H1 (cell line): ENCODE data around the gene ZNF652. TPM values are rescaled to one million over a fixed set of nuclear protein-coding genes. Genes with fewer than 3 reads are reported as not detected.

Experiments used
- CTCF ChIA-PET: fragments of 300-600 bp; sonication (Branson Sonifier 250); formaldehyde crosslinking; loops from one replicate; lab custom pipeline; 2021; ENCODE audit not compliant: partially characterized antibody; lab: Charles Lee
- POLR2A ChIA-PET: fragments of 300-600 bp; sonication (Branson Sonifier 250); formaldehyde crosslinking; loops from one replicate; lab custom pipeline; 2021; ENCODE audit warnings: inconsistent platforms; ENCODE audit not compliant: partially characterized antibody; lab: Charles Lee
- DNase-seq, 2 experiments: peaks; one replicate each; pipeline versions ENCODE4 v3.0.0 to v3.0.0-alpha.2; 2010 to 2022; ENCODE audit warnings: low spot score in 2 of 2, low read depth in 1 of 2, mixed read lengths in 1 of 2
- FAIRE-seq: peaks from 2 replicates; lab custom pipeline; 2011; peaks lifted over from hg19 to GRCh38; lab: Jason Lieb, UNC
- H2AFZ ChIP-seq: 2 replicates; pipeline ENCODE4 v1.8.1; 2012; ENCODE audit warnings: low read length, inconsistent platforms
- H2AK5ac ChIP-seq: 2 replicates; pipeline ENCODE4 v1.6.1; 2013; ENCODE audit warnings: low read depth, low read length
- H2BK120ac ChIP-seq: replicated peaks from 2 replicates; pipeline ENCODE3; 2013; ENCODE audit warnings: low read depth, low read length, inconsistent platforms
- H2BK12ac ChIP-seq: 2 replicates; pipeline ENCODE4 v1.6.1; 2013; ENCODE audit warnings: low read depth, low read length
- H2BK15ac ChIP-seq: 2 replicates; pipeline ENCODE4 v1.6.1; 2013; ENCODE audit warnings: low read length
- H2BK20ac ChIP-seq: 2 replicates; pipeline ENCODE4 v1.6.1; 2013; ENCODE audit warnings: low read length
- H2BK5ac ChIP-seq: 2 replicates; pipeline ENCODE4 v1.6.1; 2013; ENCODE audit warnings: low read depth, low read length
- H3K14ac ChIP-seq: 2 replicates; pipeline ENCODE4 v1.6.1; 2013; ENCODE audit warnings: inconsistent platforms; ENCODE audit not compliant: insufficient read length
- H3K18ac ChIP-seq: 2 replicates; pipeline ENCODE4 v1.6.1; 2013; ENCODE audit warnings: low read length; ENCODE audit errors: extremely low read depth
- H3K23ac ChIP-seq: 2 replicates; pipeline ENCODE4 v1.6.1; 2013; ENCODE audit warnings: inconsistent platforms; ENCODE audit not compliant: insufficient read length
- H3K23me2 ChIP-seq: 2 replicates; pipeline ENCODE4 v1.6.1; 2013; ENCODE audit warnings: low read depth, low read length
- H3K27ac ChIP-seq: 2 replicates; pipeline ENCODE4 v1.6.1; 2011; ENCODE audit warnings: low read depth, low read length, inconsistent platforms
- H3K27me3 ChIP-seq, 4 experiments: replicated peaks in 1 of 4; 1 replicate in 1 of 4; 2 replicates in 3 of 4; pipeline versions ENCODE4 v1.6.1 to v1.8.1; 2011 to 2013; ENCODE audit warnings: low read length in 3 of 4, mild to moderate bottlenecking in 3 of 4, inconsistent platforms in 2 of 4, mixed read lengths in 2 of 4, moderate library complexity in 1 of 4; ENCODE audit not compliant: control insufficient read depth in 3 of 4, insufficient read depth in 3 of 4; ENCODE audit errors: extremely low read depth in 1 of 4
- H3K36me3 ChIP-seq, 4 experiments: 2 replicates each; pipeline versions ENCODE4 v1.6.1 to v1.8.1; 2011 to 2013; ENCODE audit warnings: mild to moderate bottlenecking in 4 of 4, low read length in 3 of 4, moderate library complexity in 2 of 4, control low read depth in 1 of 4, inconsistent platforms in 1 of 4; ENCODE audit not compliant: insufficient read depth in 4 of 4, control insufficient read depth in 2 of 4
- H3K4ac ChIP-seq: replicated peaks from 2 replicates; pipeline ENCODE3; 2013; ENCODE audit warnings: low read length, low read depth, mixed read lengths, inconsistent platforms; ENCODE audit not compliant: insufficient read length
- H3K4me1 ChIP-seq, 4 experiments: replicated peaks in 1 of 4; 1 replicate in 1 of 4; 2 replicates in 3 of 4; pipeline versions ENCODE4 v1.6.1 to v1.8.1; 2011 to 2013; ENCODE audit warnings: low read length in 3 of 4, inconsistent platforms in 2 of 4, mixed read lengths in 1 of 4; ENCODE audit not compliant: insufficient read depth in 4 of 4, control insufficient read depth in 3 of 4
- H3K4me2 ChIP-seq, 2 experiments: 2 replicates each; pipeline versions ENCODE4 v1.6.1 to v1.8.1; 2011 to 2013; ENCODE audit warnings: low read depth in 2 of 2, low read length in 2 of 2, control low read depth in 1 of 2, inconsistent platforms in 1 of 2, mild to moderate bottlenecking in 1 of 2; ENCODE audit not compliant: insufficient read depth in 1 of 2
- H3K4me3 ChIP-seq, 4 experiments: fragments of 200-600, 300-600 bp in 1 of 4; sonication (generic), shearing (Covaris generic), sonication (Bioruptor Twin) in 1 of 4; 2 replicates each; pipeline versions ENCODE4 v1.5.1 to v1.8.1; 2011 to 2016; ENCODE audit warnings: low read length in 4 of 4, low read depth in 3 of 4, control low read depth in 2 of 4, inconsistent platforms in 2 of 4, mild to moderate bottlenecking in 2 of 4, mixed read lengths in 1 of 4, moderate library complexity in 1 of 4; ENCODE audit not compliant: insufficient read depth in 2 of 4; ENCODE audit errors: extremely low read depth in 1 of 4
- H3K56ac ChIP-seq: replicated peaks from 2 replicates; pipeline ENCODE3; 2013; ENCODE audit warnings: low read depth, mild to moderate bottlenecking, mixed read lengths, low read length, inconsistent platforms; ENCODE audit not compliant: insufficient read length
- H3K79me1 ChIP-seq: 2 replicates; pipeline ENCODE4 v1.6.1; 2013; ENCODE audit warnings: low read depth, low read length, control low read depth
- H3K79me2 ChIP-seq, 2 experiments: 2 replicates each; pipeline versions ENCODE4 v1.6.1 to v1.8.1; 2012 to 2013; ENCODE audit warnings: low read length in 2 of 2, mild to moderate bottlenecking in 2 of 2, inconsistent platforms in 1 of 2; ENCODE audit not compliant: insufficient read depth in 2 of 2, control insufficient read depth in 1 of 2
- H3K9ac ChIP-seq, 4 experiments: replicated peaks in 1 of 4; 1 replicate in 1 of 4; 2 replicates in 3 of 4; pipeline versions ENCODE4 v1.6.1 to v1.8.1; 2011 to 2013; ENCODE audit warnings: low read depth in 3 of 4, low read length in 3 of 4, control low read depth in 2 of 4, mild to moderate bottlenecking in 2 of 4, moderate library complexity in 2 of 4, inconsistent platforms in 1 of 4; ENCODE audit errors: extremely low read depth in 1 of 4
- H3K9me3 ChIP-seq, 2 experiments: 2 replicates each; pipeline versions ENCODE4 v1.6.1 to v1.8.1; 2012 to 2013; ENCODE audit warnings: mild to moderate bottlenecking in 2 of 2, moderate library complexity in 2 of 2, control low read depth in 1 of 2, inconsistent platforms in 1 of 2, low read depth in 1 of 2, low read length in 1 of 2, mixed read lengths in 1 of 2; ENCODE audit not compliant: insufficient read depth in 2 of 2
- H4K20me1 ChIP-seq, 2 experiments: replicated peaks in 1 of 2; 2 replicates each; pipeline versions ENCODE3 to v1.8.1; 2011 to 2013; ENCODE audit warnings: inconsistent platforms in 2 of 2, low read length in 2 of 2, mild to moderate bottlenecking in 1 of 2; ENCODE audit not compliant: insufficient read depth in 2 of 2, control insufficient read depth in 1 of 2
- H4K5ac ChIP-seq: 2 replicates; pipeline ENCODE4 v1.6.1; 2013; ENCODE audit warnings: low read length, low read depth, mixed read lengths, inconsistent platforms; ENCODE audit not compliant: insufficient read length
- H4K8ac ChIP-seq: 2 replicates; pipeline ENCODE4 v1.8.0; 2013; ENCODE audit warnings: mild to moderate bottlenecking, moderate library complexity, low read length, inconsistent platforms; ENCODE audit not compliant: insufficient read depth; ENCODE audit errors: extremely low read depth
- H4K91ac ChIP-seq: replicated peaks from 2 replicates; pipeline ENCODE3; 2013; ENCODE audit warnings: low read length, mixed read lengths, inconsistent platforms; ENCODE audit not compliant: insufficient read length
- CEBPB ChIP-seq: IDR thresholded peaks from 2 replicates; pipeline ENCODE4 v1.6.1; 2012; ENCODE audit warnings: low read depth, low read length
- TAF1 ChIP-seq: IDR thresholded peaks from 2 replicates; pipeline ENCODE4 v1.6.1; 2011; ENCODE audit warnings: mild to moderate bottlenecking, low read depth, low read length
- WGBS, 2 experiments: shearing (Covaris generic) in 1 of 2; methylation state at CpG; one replicate each; pipeline versions ENCODE4 v1.1.6 to v1.1.7; 2013 to 2015; ENCODE audit warnings: low lambda C conversion rate in 2 of 2, mixed read lengths in 2 of 2, inconsistent platforms in 1 of 2, low coverage in 1 of 2, missing lambda C conversion rate in 1 of 2; ENCODE audit not compliant: insufficient replicate concordance in 2 of 2, insufficient coverage in 1 of 2, insufficient read length in 1 of 2; ENCODE audit errors: extremely low coverage in 1 of 2, missing lambda C conversion rate in 1 of 2; 5-methylcytosine and 5-hydroxymethylcytosine counted together
- polyA plus RNA-seq, 7 experiments: library from polyadenylated mRNA; depleted of rRNA in 3 of 7; stranded (reverse) in 5 of 7; unstranded in 2 of 7; fragments of >200 nt in 5 of 7; fragments of 200-250 nt in 2 of 7; gene quantifications; 1 replicate in 5 of 7; 2 replicates in 1 of 7; 4 replicates in 1 of 7; pipeline versions ENCODE4 v1.2.1 to v1.2.3, GENCODE V29; 2011 to 2013; ENCODE audit warnings: missing spikeins in 2 of 7, mixed read lengths in 2 of 7
- total RNA-seq: library from RNA; stranded (reverse); fragmentation: NEBNext Ultra II Directional; extraction: Animal tissue kit (Norgen Biotek cat#: 25700); gene quantifications from 2 replicates; pipeline ENCODE4 v1.2.1, GENCODE V29; 2021

The ZNF652 gene
- total and polyA plus RNA-seq, 2 of the 8 experiments (the other 6 are each of a cell fraction or from before 2014, with no cell fraction given), result 13.5 to 39.6 TPM

DNA sequence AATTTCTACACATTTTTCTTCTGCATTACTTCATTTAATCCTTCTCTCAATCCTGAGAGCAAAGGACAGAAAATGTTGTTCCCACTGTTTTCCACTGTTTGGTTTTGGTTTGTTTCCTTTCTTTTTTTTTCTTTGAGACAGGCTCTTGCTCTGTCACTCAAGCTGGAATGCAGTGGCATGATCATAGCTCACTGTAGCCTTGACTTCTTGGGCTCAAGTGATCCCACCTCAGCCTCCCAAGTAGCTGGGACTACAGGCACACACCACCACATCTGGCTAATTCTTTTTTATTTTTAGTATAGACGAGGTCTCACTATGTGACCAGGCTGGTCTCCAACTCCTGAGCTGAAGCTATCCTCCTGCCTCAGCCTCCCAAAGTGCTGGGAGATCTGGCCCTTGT is 7.0 kb upstream of the ZNF652 start:
- Histone ChIP-seq H2BK15ac (no peak overlapping the region), H4K5ac (no peak overlapping the region), H2BK20ac (no peak overlapping the region), H4K20me1 (no peaks in the 10 kb centered on the region), H2AK5ac (0 out of 2 replicates have a peak overlapping the region, but pooled peaks have one; percentile 15), H4K8ac (no peak overlapping the region), H3K14ac (no peak overlapping the region), H3K56ac (no peak overlapping the region), H3K4ac (no peak overlapping the region), H3K23ac (no peak overlapping the region), H3K18ac (no peak overlapping the region), H2AFZ (no peak overlapping the region), H3K4me1 (peaks cover 7 to 18% (median 14%) of the 10 kb centered on the region in 4 experiments; a peak in 6 of 7 replicates), H3K9me3 (no peaks in the 10 kb centered on the region), H2BK120ac (no peak overlapping the region), H3K4me3 (no peak overlapping the region), H2BK12ac (no peak overlapping the region), H3K4me2 (no peak overlapping the region), H3K27ac (no peak overlapping the region), H3K79me2 (no peaks in the 10 kb centered on the region), H3K9ac (no peak overlapping the region), H3K27me3 (no peaks in the 10 kb centered on the region), H3K23me2 (no peaks in the 10 kb centered on the region; the same call in 1 of the 2 replicates), H4K91ac (no peak overlapping the region), H2BK5ac (no peak overlapping the region), H3K36me3 (no peaks in the 10 kb centered on the region), H3K79me1 (no peaks in the 10 kb centered on the region)
- POLR2A ChIA-PET, result interaction anchor here (0.6 kb wide), 1 partner anchor 419 kb away, joined by 3 read pairs; no protein-coding TSS in a partner anchor
- CTCF ChIA-PET, result interaction anchor here (0.7 to 4.6 kb wide), 25 partner anchors 10 to 189 kb away, joined by 3 to 65 read pairs (median 8); no protein-coding TSS in a partner anchor
- TF ChIP-seq CEBPB (no peak), TAF1 (no peak)
- WGBS, 2 experiments, result 90% methylated on average over 1 of the region's 1 CpG; no CpG with 5 or more reads in 1 of the 2 experiments
- FAIRE-seq, result no peak
- DNase-seq, result no peak
